Measurements from ENCODE around the gene HHIPL2. TPM values are rescaled to one million over a fixed set of nuclear protein-coding genes. Genes with fewer than 3 reads are reported as not detected.

Gene HHIPL2
- total RNA-seq, 4 donors from 2014 or later, result not detected

DNA sequence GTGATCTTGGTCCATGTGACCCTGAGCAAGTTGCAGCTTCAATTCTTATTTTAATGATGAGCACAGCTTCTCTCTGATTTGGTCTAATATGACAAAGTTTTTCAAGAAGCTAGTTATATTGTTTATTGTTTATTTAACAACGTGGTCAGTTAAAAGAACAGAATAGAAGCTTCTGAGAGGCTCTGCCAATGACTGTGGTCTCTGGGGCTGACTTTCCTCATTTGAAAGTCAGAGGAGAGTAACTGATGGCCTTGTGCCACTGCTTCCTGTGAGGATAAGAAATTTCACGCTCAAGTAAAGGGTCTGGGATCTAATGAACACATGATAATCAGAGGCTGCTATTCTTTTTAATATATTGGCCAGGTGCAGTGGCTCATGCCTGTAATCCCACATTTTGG, 7.3 kb downstream of the HHIPL2 start:
- TF ChIP-seq, protein P1, sequence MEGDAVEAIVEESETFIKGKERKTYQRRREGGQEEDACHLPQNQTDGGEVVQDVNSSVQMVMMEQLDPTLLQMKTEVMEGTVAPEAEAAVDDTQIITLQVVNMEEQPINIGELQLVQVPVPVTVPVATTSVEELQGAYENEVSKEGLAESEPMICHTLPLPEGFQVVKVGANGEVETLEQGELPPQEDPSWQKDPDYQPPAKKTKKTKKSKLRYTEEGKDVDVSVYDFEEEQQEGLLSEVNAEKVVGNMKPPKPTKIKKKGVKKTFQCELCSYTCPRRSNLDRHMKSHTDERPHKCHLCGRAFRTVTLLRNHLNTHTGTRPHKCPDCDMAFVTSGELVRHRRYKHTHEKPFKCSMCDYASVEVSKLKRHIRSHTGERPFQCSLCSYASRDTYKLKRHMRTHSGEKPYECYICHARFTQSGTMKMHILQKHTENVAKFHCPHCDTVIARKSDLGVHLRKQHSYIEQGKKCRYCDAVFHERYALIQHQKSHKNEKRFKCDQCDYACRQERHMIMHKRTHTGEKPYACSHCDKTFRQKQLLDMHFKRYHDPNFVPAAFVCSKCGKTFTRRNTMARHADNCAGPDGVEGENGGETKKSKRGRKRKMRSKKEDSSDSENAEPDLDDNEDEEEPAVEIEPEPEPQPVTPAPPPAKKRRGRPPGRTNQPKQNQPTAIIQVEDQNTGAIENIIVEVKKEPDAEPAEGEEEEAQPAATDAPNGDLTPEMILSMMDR (IDR thresholded peaks at IDR 0.05; ENCODE audit: low read depth), result no peak

DNA sequence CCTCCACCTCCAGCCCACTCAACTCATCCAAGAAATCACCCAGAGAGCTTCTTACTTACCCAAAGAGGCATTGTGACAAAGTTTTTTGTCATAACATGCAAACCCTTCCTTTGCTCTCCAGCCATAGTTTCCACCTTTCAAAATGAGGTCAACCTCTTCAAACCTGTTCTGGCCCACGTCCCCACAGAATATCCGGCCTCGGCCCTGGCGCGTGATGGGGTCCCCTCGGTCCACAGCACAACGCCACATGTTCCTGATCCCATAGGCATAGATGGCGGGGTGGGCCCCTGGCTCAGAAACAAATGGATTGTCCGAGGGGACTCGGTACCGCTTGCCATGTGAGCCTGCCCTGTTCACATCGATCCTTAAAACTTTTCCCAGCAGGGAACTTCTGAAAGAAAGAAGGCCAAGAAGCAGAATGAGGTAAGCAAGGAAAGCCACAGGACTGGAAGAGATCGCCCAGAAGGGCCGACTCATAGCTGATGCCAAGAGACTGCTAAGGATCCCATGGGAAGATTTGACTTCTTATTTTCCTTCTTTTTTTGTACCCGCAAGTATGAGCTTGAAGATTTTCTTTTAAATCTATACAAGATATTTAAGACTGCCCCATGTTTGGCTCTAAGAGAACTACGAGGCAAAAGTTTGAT, 7.8 kb downstream of the HHIPL2 start:
- TF ChIP-seq, protein P1 (IDR thresholded peaks at IDR 0.05; ENCODE audit: low read depth), result no peak

DNA sequence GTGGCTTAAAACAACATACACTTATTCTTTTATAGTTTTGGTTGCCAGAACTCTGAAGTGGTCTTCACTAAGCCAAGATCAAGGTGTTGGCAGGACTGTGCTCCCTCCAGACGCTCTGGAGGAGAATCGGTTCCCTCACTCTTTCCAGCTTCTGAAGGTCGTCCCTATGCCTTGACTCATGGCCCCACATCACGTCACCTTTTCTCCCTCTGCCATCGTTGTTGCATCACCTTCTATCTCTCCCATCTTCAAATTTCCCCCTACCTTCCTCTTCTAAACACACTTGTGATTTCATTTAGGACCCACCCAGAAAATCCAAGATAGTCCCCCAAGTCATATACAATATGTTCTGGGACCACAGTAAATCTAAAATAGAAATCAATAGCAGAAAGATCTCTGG, 12.4 kb downstream of the HHIPL2 start:
- TF ChIP-seq, protein P1 (IDR thresholded peaks at IDR 0.05; ENCODE audit: low read depth), result no peak

DNA sequence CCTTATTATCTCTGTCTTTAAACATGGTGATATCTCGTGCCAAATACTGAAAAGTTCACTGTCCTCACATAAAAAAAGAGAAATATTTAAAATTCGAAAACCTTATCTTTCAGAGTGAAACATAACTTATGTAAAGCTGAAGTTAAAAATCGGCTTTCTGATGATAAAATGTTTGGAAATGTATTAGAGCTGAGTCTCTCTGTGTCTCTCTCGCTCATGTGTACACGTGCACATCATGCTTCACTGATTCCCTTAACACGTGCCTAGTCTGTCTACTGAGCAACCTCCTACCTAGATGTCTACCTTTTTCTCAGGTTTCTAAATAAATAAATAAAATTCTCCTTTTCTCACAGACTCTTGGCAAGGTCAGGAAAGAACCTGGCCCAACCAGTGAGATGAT, 17.1 kb downstream of the HHIPL2 start:
- TF ChIP-seq, protein P1 (IDR thresholded peaks at IDR 0.05; ENCODE audit: low read depth), result no peak

DNA sequence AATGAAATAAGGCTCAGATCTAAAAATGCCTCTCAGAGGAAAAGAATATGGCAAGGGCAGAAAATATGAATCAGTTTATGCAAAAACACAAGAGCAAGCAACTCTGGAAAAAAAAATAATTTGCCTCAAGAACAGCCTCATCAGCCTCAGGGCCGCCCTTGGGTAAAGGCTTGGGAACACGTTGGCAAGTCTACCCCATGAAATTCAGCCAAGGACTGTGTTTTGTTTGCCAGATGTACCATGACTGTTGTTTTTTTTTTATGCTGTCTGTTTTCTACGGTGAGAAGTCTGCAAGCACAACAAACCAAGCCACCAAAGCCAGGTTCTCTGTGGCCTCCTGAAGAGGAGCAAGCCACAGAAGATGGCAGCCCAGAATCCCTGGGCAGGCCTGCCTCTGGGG, 18.0 kb downstream of the HHIPL2 start:
- TF ChIP-seq, protein P1 (IDR thresholded peaks at IDR 0.05; ENCODE audit: low read depth), result no peak

DNA sequence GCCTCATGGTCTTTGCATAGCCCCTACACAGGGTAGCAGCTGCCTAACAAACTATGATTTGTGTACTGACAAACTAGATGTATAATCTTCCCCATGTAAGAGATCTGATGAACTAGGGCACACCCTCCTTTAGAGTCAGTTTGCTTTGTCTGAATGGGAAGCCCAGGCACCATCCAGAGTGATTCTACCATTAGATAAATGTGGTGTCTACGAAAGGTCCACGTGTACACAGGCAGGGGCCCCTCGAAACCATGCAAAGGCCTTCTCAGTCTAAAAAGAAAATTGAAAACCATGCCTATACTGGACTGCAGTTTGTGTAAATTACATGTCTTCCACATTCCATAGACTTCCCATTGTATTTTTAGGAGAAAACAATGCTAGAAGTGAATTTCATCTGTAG, 18.7 kb downstream of the HHIPL2 start:
- TF ChIP-seq, protein P1 (IDR thresholded peaks at IDR 0.05; ENCODE audit: low read depth), result no peak

DNA sequence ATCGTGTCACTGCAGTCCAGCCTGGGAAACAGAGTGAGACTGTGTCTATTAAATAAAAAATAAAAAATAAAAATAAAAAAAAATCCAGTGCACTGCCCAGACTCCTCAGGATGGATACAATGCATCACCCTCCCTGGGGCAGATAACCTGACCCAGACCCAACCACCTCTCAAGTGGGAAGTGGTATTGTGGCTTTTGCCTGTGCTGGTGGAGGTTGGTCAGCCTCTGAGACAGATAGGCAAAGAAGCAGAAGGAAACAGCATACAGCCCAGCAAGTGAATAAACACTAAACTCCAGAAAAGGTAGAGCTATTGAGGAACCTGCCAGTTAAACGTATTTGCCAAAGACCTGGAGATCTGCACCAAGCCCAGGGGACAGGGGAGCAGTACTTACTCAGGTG, 22.0 kb downstream of the HHIPL2 start:
- TF ChIP-seq, protein P1 (IDR thresholded peaks at IDR 0.05; ENCODE audit: low read depth), result no peak
